Activated T-helper 9 cell treated with anti-CD3 and anti-CD28 coated beads, Interleukin-2, amount 50 U/mL, for 16 hours (primary cell): Measurements from ENCODE around the gene MTF1.
"Not testable (repeated sequence)": the region's sequence is repeated elsewhere in the genome, so short reads cannot be mapped to it uniquely, and the experiment has no call there.

Experiments used
- DNase-seq: peaks from one replicate; pipeline ENCODE4 v3.0.0-alpha.2; 2020; ENCODE audit warnings: low read depth

Gene MTF1

DNA sequence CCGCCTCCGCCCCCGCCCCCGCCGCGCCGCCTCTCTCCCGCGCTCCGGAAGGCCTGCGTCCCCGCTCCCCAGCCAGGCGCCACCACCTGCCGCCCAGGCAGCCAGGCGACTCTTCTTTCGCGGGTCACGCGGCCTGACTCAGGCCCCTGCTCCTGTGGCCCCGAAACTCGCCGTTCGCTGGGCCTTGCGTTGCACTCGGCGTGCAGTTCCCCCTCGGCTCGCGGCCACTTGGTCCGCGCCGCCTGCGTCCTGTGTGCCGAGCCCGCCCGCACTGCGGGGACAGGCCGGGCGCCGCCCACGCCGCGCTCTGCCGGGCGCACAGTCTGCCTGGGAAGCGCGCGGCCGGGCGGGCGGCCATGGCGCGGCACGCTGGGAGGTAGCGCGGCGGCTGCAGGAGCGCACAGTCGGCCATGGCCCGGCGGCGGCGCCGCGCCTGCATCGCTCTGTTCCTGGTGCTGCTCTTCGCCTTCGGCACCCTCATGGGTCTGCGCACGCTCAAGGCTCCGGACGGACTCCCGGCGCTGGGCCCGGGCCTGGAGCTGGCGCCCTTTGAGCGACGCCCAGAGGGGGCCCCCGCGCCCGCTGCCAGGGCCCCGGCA lies 65.5 kb downstream of the MTF1 start, which contains the start of gene MANEAL:
MANEAL (plus strand) TSS at position 75 of the 599 bp plus-strand sequence; CDS start at position 411, 336 bp downstream.
- no peak for DNase-seq

- no peak for DNase-seq
Measured at GRCh38 chr1:37792943-37793686, 66.3 kb downstream of the MTF1 start.

DNA sequence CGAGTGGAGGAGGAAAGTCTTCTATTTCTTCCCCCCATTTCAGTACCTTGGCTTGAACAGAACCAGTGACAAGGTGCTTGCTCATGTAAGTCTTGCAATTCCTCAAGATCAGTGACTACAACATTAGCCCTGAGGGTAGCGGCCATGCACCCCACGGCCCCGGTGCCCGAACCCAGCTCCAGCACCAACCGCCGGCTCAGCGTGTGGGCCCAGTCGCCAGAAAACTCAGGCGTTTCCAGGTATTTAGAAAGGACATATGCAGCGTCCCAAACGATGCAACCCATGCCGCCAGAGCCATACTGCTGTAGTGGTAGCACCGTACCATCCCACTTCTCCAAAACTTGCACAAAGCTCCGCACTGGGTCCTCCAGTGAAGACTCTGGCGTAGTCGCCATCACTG lies 76.9 kb downstream of the MTF1 start:
- DNase-seq = no peak

- DNase-seq = no peak
Measured at GRCh38 chr1:37778654-37779053, 80.7 kb downstream of the MTF1 start.

DNA sequence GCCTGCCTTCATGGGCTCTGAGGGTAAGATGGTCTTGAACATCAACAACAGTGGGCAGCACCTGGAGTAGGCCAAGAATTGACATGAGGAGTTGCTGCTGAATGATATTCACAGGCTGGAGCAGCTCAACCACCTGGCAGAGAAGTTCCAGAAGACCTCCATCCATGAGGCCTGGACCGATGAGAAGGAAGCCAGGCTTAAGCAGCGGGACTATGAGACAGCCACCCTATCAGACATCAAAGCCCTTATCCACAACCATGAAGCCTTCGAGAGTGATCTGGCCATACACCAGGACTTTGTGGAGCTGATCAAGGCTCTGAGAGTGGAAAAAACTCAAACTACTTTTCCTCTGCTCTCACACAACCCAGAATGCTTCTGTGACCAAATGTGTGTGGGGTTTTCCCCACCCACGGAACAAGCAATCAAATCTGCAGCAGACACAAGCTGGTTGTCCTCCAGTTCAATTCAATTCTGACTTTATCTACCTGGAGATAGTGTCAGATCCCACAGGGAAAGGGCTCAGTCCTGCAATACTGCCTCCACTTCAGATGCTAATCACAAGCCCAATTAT lies 82.4 kb downstream of the MTF1 start:
- no peak for DNase-seq

DNA sequence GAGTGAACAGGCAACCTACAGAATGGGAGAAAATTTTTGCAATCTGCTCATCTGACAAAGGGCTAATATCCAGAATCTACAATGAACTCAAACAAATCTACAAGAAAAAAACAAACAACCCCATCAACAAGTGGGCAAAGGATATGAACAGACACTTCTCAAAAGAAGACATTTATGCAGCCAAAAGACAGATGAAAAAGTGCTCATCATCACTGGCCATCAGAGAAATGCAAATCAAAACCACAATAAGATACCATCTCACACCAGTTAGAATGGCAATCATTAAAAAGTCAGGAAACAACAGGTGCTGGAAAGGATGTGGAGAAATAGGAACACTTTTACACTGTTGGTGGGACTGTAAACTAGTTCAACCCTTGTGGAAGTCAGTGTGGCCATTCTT lies 88.0 kb downstream of the MTF1 start:
- not testable (repeated sequence) for DNase-seq

DNA sequence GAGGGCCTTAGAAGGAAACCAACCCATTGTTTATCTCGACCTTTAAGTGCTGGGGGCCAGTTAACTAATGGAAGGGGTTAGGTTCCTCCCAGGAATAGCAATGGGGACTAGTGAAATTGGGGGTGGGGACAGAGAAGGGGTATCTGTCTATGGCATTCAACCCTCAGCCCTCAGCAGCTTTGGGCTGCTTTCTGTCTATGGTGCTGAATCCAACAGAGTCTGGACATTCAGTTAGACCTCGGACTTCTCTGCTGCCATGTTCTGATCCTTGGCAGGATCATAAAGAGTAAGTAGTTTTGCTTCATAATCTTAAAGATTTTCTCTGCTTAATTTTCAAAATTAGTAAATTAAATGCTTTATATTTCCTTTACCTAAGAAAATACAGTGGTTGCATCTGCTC lies 91.9 kb downstream of the MTF1 start:
- DNase-seq = no peak

- DNase-seq = no peak
Measured at GRCh38 chr1:37765916-37766664, 93.3 kb downstream of the MTF1 start.

DNA sequence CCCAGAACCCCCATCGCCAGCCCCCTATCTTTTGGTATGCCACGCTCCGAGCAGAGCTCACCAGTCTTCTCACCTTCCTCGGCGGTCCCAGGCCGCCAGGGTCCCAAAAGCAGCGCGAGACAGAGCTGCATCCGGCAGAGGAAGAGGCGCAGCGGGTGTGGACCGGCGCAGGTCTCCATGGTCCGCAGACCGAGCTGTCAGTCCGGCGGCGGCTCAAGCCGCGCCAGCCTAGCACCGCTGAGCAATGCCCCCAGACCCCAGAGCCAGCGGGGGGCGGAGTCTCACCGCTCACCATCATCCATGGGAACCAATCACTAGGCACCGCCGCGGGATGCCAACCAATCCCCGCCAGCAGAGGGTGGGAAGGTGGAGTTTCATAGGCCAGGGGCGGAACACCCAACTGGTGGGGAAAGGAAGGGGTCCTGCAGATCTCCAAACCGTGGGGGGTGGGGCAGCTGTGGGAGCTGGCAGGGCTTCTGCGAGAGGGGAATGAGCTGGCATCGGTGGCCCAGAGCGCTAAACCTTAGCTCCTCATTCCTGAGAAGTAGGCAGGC lies 94.4 kb downstream of the MTF1 start, which contains the start of gene EPHA10:
EPHA10 (minus strand) TSS at position 233 of the 554 bp plus-strand sequence; CDS start at position 179, 54 bp downstream.
- DNase-seq = no peak

DNA sequence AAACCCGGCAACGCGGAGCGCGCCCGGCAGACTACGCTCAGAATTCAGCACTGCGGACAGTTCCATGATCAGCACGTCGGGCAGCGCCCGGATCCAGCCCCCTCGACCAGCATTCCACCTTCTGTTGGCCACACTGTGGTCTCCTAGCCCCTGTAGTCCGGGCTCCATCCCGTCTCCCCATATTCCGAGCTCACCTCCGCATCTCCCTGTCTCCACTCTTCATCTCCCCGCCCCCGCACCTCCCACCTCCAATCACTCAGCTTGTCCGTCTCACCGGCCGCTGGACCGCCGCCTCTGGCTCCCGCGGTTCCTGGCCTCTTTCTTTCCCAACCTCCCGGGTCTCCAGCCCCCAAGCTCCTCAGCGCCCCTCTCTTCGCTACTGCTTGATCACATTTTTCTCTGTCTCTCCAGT lies 95.0 kb downstream of the MTF1 start:
- DNase-seq = no peak

DNA sequence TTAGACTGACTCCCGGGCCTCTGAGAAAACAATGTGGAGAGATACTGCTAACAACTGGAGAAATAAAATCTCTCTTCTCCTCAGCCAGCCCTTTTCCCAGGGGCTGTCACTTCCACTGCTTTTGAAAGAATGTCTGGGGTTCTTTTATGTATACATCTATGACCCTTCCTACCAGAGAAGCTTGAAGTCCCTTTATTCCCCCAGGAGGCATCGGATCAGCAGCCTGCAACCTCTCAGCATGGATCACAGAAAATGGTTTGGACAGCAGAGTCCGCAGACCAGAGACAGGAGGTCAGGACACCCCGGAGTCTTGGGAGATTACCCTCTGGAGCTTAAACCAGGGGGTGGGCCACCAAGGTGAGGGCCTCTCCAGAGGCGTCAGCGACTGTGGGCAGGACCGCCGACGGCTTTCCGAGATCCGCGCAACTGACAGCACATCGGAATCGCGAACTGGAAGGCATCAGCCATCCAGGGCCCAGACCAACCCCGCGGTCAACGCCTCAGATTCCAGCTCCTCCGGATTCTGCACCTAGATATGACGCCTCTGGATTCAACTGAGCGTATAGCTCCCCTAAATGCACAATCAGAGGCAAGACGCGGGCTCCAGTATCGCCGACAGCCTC lies 95.5 kb downstream of the MTF1 start:
- no peak for DNase-seq

DNA sequence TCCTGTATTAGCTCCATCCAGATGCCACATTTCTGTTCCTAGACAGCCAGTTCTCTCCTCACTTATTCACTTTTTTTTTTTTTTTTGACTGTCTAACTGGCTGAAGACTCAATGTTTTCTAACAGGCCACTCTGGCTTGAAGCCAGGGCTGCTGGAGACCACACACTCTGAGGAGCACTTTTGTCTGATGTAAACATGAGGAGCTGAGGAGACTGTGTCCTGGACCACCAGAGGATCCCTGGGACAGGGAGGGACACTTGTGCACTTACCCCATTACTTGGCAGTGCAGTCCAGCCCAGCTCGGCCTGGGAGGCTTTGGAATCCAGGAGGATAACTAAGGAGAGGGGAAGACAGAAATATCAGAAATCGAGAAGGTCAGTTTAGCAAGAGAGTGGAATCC lies 96.9 kb downstream of the MTF1 start:
- DNase-seq = no peak

GRCh38 chr1:37761416-37762095 lies 97.8 kb downstream of the MTF1 start:
- DNase-seq = no peak
